Panc1 (cell line): ENCODE results near the gene WDR46. TPM values are rescaled to one million over a fixed set of nuclear protein-coding genes. Genes with fewer than 3 reads are reported as not detected.

Experiments used
- ATAC-seq: fragments of 200-7000 bp; cut with Tn5 transposase; 2 replicates; pipeline ENCODE4 v1.9.1; 2020; ENCODE audit warnings: mild to moderate bottlenecking, moderate library complexity
- BruUV-seq: library from RNA; stranded (reverse); fragments of 400-500 nt; replicated peaks from 2 replicates; lab custom pipeline; 2021; lab: Mats Ljungman, UMichigan
- CTCF ChIA-PET: fragments of 300-600 bp; sonication (Branson Sonifier 250); formaldehyde crosslinking; loops from one replicate; lab custom pipeline; 2022; ENCODE audit warnings: antibody characterized with exemption; lab: Charles Lee
- POLR2A ChIA-PET: fragments of 300-600 bp; sonication (Branson Sonifier 250); formaldehyde crosslinking; loops from one replicate; lab custom pipeline; 2022; ENCODE audit warnings: antibody characterized with exemption; lab: Charles Lee
- DNase-seq: peaks from one replicate; pipeline ENCODE4 v3.0.0-alpha.2; 2010; ENCODE audit warnings: low read depth, low spot score
- H3K27ac ChIP-seq: 2 replicates; pipeline ENCODE4 v1.5.1; 2011; ENCODE audit warnings: mild to moderate bottlenecking, low read length, inconsistent platforms
- H3K27me3 ChIP-seq: fragments of 200-500 bp; sonication (Bioruptor generic); 2 replicates; pipeline ENCODE4 v1.6.0; 2014; ENCODE audit warnings: low read length, inconsistent platforms; ENCODE audit not compliant: control insufficient read depth, insufficient read depth
- H3K36me3 ChIP-seq: fragments of 200-500 bp; sonication (Bioruptor generic); 2 replicates; pipeline ENCODE4 v1.5.1; 2014; ENCODE audit warnings: inconsistent platforms, mild to moderate bottlenecking, low read length, moderate library complexity; ENCODE audit not compliant: control insufficient read depth, insufficient read depth
- H3K4me1 ChIP-seq: 2 replicates; pipeline ENCODE4 v1.5.1; 2011; ENCODE audit warnings: inconsistent platforms, mild to moderate bottlenecking, low read length, moderate library complexity; ENCODE audit not compliant: control insufficient read depth, insufficient read depth
- H3K4me3 ChIP-seq, 2 experiments: 2 replicates each; pipeline ENCODE4 v1.5.1; 2011 to 2012; ENCODE audit warnings: low read depth in 2 of 2, low read length in 2 of 2, mild to moderate bottlenecking in 2 of 2, inconsistent platforms in 1 of 2, moderate library complexity in 1 of 2
- H3K9me3 ChIP-seq: fragments of 200-500 bp; sonication (Bioruptor generic); 2 replicates; pipeline ENCODE4 v1.5.1; 2014; ENCODE audit warnings: low read depth, mild to moderate bottlenecking, inconsistent platforms, low read length, moderate library complexity; ENCODE audit not compliant: control insufficient read depth, insufficient read depth
- CTCF ChIP-seq: fragments of 450-650 bp; IDR thresholded peaks from 2 replicates; pipeline ENCODE4 v1.5.1; 2017; ENCODE audit warnings: mild to moderate bottlenecking
- POLR2AphosphoS5 ChIP-seq: IDR thresholded peaks from 2 replicates; pipeline ENCODE4 v1.6.1; 2012; ENCODE audit warnings: mild to moderate bottlenecking, low read depth, low read length, moderate library complexity
- REST ChIP-seq, 2 experiments: IDR thresholded peaks; 2 replicates each; pipeline ENCODE4 v1.6.1; 2011 to 2012; ENCODE audit warnings: low read depth in 2 of 2, control low read depth in 1 of 2, low read length in 1 of 2, mild to moderate bottlenecking in 1 of 2, moderate library complexity in 1 of 2; ENCODE audit not compliant: insufficient read depth in 1 of 2
- SIN3A ChIP-seq: IDR thresholded peaks from 2 replicates; pipeline ENCODE4 v1.6.1; 2012; ENCODE audit warnings: low read depth, mild to moderate bottlenecking, low read length, moderate library complexity, borderline replicate concordance; ENCODE audit not compliant: insufficient read depth
- TCF7L2 ChIP-seq: IDR thresholded peaks from 2 replicates; pipeline ENCODE4 v1.6.1; 2011; ENCODE audit warnings: mild to moderate bottlenecking, low read depth, low read length, inconsistent platforms
- in situ Hi-C: cut with HindIII; loops from 2 replicates; pipeline ENCODE4 v1.10.0; 2016; ENCODE audit warnings: low sequenced_read_pairs, low pct_unique_long_range_greater_than_20kb
- intact Hi-C: fragments of 100-400 bp; cut with micrococcal nuclease; formaldehyde crosslinking; loops from one replicate; pipeline ENCODE4 v1.10.0; 2022; ENCODE audit not compliant: unreplicated experiment
- total RNA-seq: library from RNA; stranded (reverse); gene quantifications from one replicate; pipeline ENCODE4 v1.2.1, GENCODE V29; 2021; ENCODE audit not compliant: unreplicated experiment

WDR46 gene
- total RNA-seq, 1 experiment from 2014 or later = 80.6 TPM

- no peak overlapping the region for H3K27ac ChIP-seq
- in situ Hi-C loops = no loop called here
- TF ChIP-seq POLR2AphosphoS5 (no peak), SIN3A (no peak), REST (IDR thresholded peaks at IDR 0.05; ENCODE audit: insufficient read depth in 1 of 2, low read depth in 2 of 2, low read length in 1 of 2) (no peak), CTCF (no peak), TCF7L2 (no peak)
- DNase-seq (no peak), ATAC-seq (no peak)
- H3K9me3 ChIP-seq = no peaks in the 10 kb centered on the region
- intact Hi-C loops = no loop called here
- ChIA-PET CTCF (no interaction called here), POLR2A (interaction anchor here (0.5 kb wide), 1 partner anchor 29 kb away, joined by 6 read pairs; no protein-coding TSS in a partner anchor)
- no TSS peak for BruUV-seq
- H3K27me3 ChIP-seq = no peaks in the 10 kb centered on the region
- H3K36me3 ChIP-seq = no peaks in the 10 kb centered on the region
- no peak overlapping the region for H3K4me3 ChIP-seq
- no peaks in the 10 kb centered on the region for H3K4me1 ChIP-seq
These were observed 51.3 kb downstream of the WDR46 start for GRCh38 chr6:33237741-33238140.

GRCh38 chr6:33236852-33237251 is 52.2 kb downstream of the WDR46 start:
- DNase-seq = no peak
- POLR2A ChIA-PET = interaction anchor here (0.6 kb wide), 1 partner anchor 77 kb away, joined by 3 read pairs; no protein-coding TSS in a partner anchor
- H3K27me3 ChIP-seq = no peaks in the 10 kb centered on the region
- in situ Hi-C loops = no loop called here
- no peak overlapping the region for H3K4me3 ChIP-seq
- no TSS peak for BruUV-seq
- no peaks in the 10 kb centered on the region for H3K4me1 ChIP-seq
- CTCF ChIA-PET = interaction anchor here (0.6 kb wide), 1 partner anchor 9 kb away, joined by 4 read pairs; no protein-coding TSS in a partner anchor
- intact Hi-C loops = no loop called here
- no peak for ATAC-seq
- TF ChIP-seq REST (IDR thresholded peaks at IDR 0.05; ENCODE audit: insufficient read depth in 1 of 2, low read depth in 2 of 2, low read length in 1 of 2) (no peak), SIN3A (no peak), POLR2AphosphoS5 (no peak), CTCF (no peak), TCF7L2 (no peak)
- no peak overlapping the region for H3K27ac ChIP-seq
- no peaks in the 10 kb centered on the region for H3K36me3 ChIP-seq
- H3K9me3 ChIP-seq = no peaks in the 10 kb centered on the region
